K562 (cell line): ENCODE data around the gene POU3F3. TPM values are rescaled to one million over a fixed set of nuclear protein-coding genes. Genes with fewer than 3 reads are reported as not detected.

Source experiments
- ATAC-seq: fragments of 200-7000 bp; cut with Tn5 transposase; 3 replicates; pipeline ENCODE4 v1.9.1; 2020; ENCODE audit warnings: moderate library complexity
- BruUV-seq: library from RNA; stranded (reverse); fragments of 400-500 nt; replicated peaks from 2 replicates; lab custom pipeline; 2021; lab: Mats Ljungman, UMichigan
- CTCF ChIA-PET: fragments of 300-600 bp; formaldehyde crosslinking; extraction: SDS; loops from one replicate; lab custom pipeline; 2021; ENCODE audit warnings: low intra/inter-chr PET ratio; lab: Yijun Ruan, JAX
- POLR2A ChIA-PET: fragments of 300-600, 350-650 bp; sonication (Branson Sonifier 250); formaldehyde crosslinking; extraction: SDS; loops from one replicate; lab custom pipeline; 2021; ENCODE audit warnings: antibody characterized with exemption, inconsistent platforms; lab: Yijun Ruan, JAX
- DNase-seq, 4 experiments: peaks; one replicate each; pipeline versions ENCODE4 v3.0.0 to v3.0.0-alpha.2; 2011 to 2018; ENCODE audit warnings: low spot score in 3 of 4, mixed read lengths in 3 of 4; ENCODE audit errors: extremely low read depth in 1 of 4
- FAIRE-seq: peaks from 2 replicates; lab custom pipeline; 2011; peaks lifted over from hg19 to GRCh38; lab: Jason Lieb, UNC
- H2AFZ ChIP-seq: 2 replicates; pipeline ENCODE4 v1.6.0; 2011; ENCODE audit warnings: low read depth, low read length, control low read depth, inconsistent platforms
- H3K27ac ChIP-seq: fragments of 200-600 bp; 3 replicates; pipeline ENCODE4 v1.8.0; 2011; ENCODE audit warnings: low read depth, mild to moderate bottlenecking, control low read depth, inconsistent platforms, low read length, moderate library complexity, mixed read lengths; ENCODE audit errors: extremely low read depth
- H3K27me3 ChIP-seq, 2 experiments: fragments of 300-600 bp in 1 of 2; 2 replicates in 1 of 2; 3 replicates in 1 of 2; pipeline versions ENCODE4 v1.6.0 to v1.8.0; 2011; ENCODE audit warnings: inconsistent platforms in 2 of 2, low read length in 2 of 2, mild to moderate bottlenecking in 1 of 2, mixed read lengths in 1 of 2, moderate library complexity in 1 of 2; ENCODE audit not compliant: control insufficient read depth in 2 of 2, insufficient read depth in 2 of 2
- H3K36me3 ChIP-seq: fragments of 300-600 bp; 3 replicates; pipeline ENCODE4 v1.8.0; 2011; ENCODE audit warnings: mild to moderate bottlenecking, low read length, inconsistent platforms; ENCODE audit not compliant: control insufficient read depth, insufficient read depth
- H3K4me1 ChIP-seq, 2 experiments: fragments of 200-600 bp in 1 of 2; replicated peaks in 1 of 2; 2 replicates in 1 of 2; 3 replicates in 1 of 2; pipeline versions ENCODE4 v1.5.1 to v1.8.0; 2011; ENCODE audit warnings: inconsistent platforms in 2 of 2, low read length in 2 of 2, mild to moderate bottlenecking in 1 of 2, mixed read lengths in 1 of 2, moderate library complexity in 1 of 2; ENCODE audit not compliant: control insufficient read depth in 2 of 2, insufficient read depth in 2 of 2
- H3K4me2 ChIP-seq: 2 replicates; pipeline ENCODE4 v1.6.1; 2011; ENCODE audit warnings: low read length, control low read depth, inconsistent platforms, mixed read lengths; ENCODE audit not compliant: insufficient read depth
- H3K4me3 ChIP-seq: fragments of 200-600 bp; sonication (generic), shearing (Covaris generic); 2 replicates; pipeline ENCODE4 v1.5.1; 2016; ENCODE audit warnings: control low read depth, inconsistent platforms
- H3K79me2 ChIP-seq: fragments of 200-600 bp; 3 replicates; pipeline ENCODE4 v1.8.0; 2011; ENCODE audit warnings: low read length, inconsistent platforms; ENCODE audit not compliant: control insufficient read depth, insufficient read depth
- H3K9ac ChIP-seq, 2 experiments: 2 replicates each; pipeline versions ENCODE4 v1.6.0 to v1.6.1; 2011; ENCODE audit warnings: low read depth in 2 of 2, low read length in 2 of 2, control low read depth in 1 of 2, inconsistent platforms in 1 of 2, mild to moderate bottlenecking in 1 of 2, mixed read lengths in 1 of 2; ENCODE audit not compliant: insufficient read depth in 1 of 2
- H3K9me1 ChIP-seq: one replicate; pipeline ENCODE4 v1.6.0; 2011; ENCODE audit warnings: inconsistent platforms, mild to moderate bottlenecking, low read length, moderate library complexity; ENCODE audit not compliant: control insufficient read depth, insufficient read depth
- H3K9me3 ChIP-seq: replicated peaks from 2 replicates; pipeline ENCODE4 v1.5.1; 2011; ENCODE audit warnings: low read depth, low read length, inconsistent platforms; ENCODE audit not compliant: control insufficient read depth, insufficient read depth
- H4K20me1 ChIP-seq: replicated peaks from 2 replicates; pipeline ENCODE4 v1.6.1; 2011; ENCODE audit warnings: low read length, inconsistent platforms, mixed read lengths; ENCODE audit not compliant: control insufficient read depth, insufficient read depth
- ADNP ChIP-seq: fragments of 200-800 bp; sonication (Bioruptor generic); IDR thresholded peaks from 2 replicates; pipeline ENCODE4 v1.6.1; 2016; ENCODE audit warnings: missing genetic modification characterization, missing compliant biosample characterization
- ARID2 ChIP-seq: fragments of 450-650 bp; IDR thresholded peaks from 2 replicates; pipeline ENCODE4 v1.6.1; 2017; ENCODE audit warnings: antibody characterized with exemption, mild to moderate bottlenecking
- EGR1 ChIP-seq: fragments of 450-650 bp; conservative IDR thresholded peaks from 2 replicates; pipeline ENCODE4 v1.6.1; 2017; ENCODE audit warnings: mild to moderate bottlenecking
- KLF6 ChIP-seq: fragments of 250-450 bp; sonication (Bioruptor Pico); IDR thresholded peaks from 2 replicates; pipeline ENCODE4 v1.4.0; 2020; ENCODE audit warnings: mild to moderate bottlenecking, moderate library complexity, borderline replicate concordance
- STAG1 ChIP-seq: sonication (generic); formaldehyde crosslinking; IDR thresholded peaks from 2 replicates; pipeline ENCODE4 v1.5.0; 2020; ENCODE audit warnings: missing genetic modification reagents, borderline replicate concordance
- WGBS: fragments of 100-300 bp; shearing (Covaris generic); methylation state at CpG from one replicate; pipeline ENCODE4 v1.1.6; 2016; ENCODE audit warnings: low coverage, mixed read lengths; ENCODE audit not compliant: insufficient coverage; ENCODE audit errors: missing lambda C conversion rate; 5-methylcytosine and 5-hydroxymethylcytosine counted together
- in situ Hi-C: fragments of 300-500 bp; cut with MboI; formaldehyde crosslinking; loops from 4 replicates; pipeline ENCODE4 v1.15.0; 2018; ENCODE audit warnings: inconsistent platforms, mixed read lengths
- intact Hi-C: fragments of 100-400 bp; cut with micrococcal nuclease; formaldehyde crosslinking; loops from 2 replicates; pipeline ENCODE4 v1.14.2; 2022
- polyA plus RNA-seq, 8 experiments: library from polyadenylated mRNA; depleted of rRNA in 4 of 8; stranded (reverse) in 5 of 8; unstranded in 3 of 8; fragments of >200 nt; fragmentation: Nextera tagmentation in 2 of 8; fragmentation: Illumina TruSeq in 1 of 8; extraction: Ambion mirVana in 2 of 8; extraction: Trizol in 1 of 8; gene quantifications; 2 replicates each; pipeline versions ENCODE4 v1.2.1 to v1.2.3, GENCODE V29; 2011 to 2014; ENCODE audit warnings: inconsistent platforms in 1 of 8, missing spikeins in 1 of 8
- total RNA-seq, 7 experiments: library from RNA; depleted of rRNA in 6 of 7; stranded (reverse); fragments of >200 nt in 6 of 7; fragmentation: Illumina TruSeq in 2 of 7; extraction: Trizol in 2 of 7; gene quantifications; 2 replicates each; pipeline versions ENCODE4 v1.2.1 to v1.2.3, GENCODE V29; 2011 to 2021; ENCODE audit warnings: low replicate concordance in 1 of 7
- TF ChIP-seq, protein P1 (sequence below): fragments of 250-450 bp; sonication (Bioruptor Pico); IDR thresholded peaks from 2 replicates; pipeline ENCODE4 v1.5.0; 2021
- TF ChIP-seq, protein P2 (sequence below), 2 experiments: fragments of 450-650 bp; formaldehyde crosslinking in 1 of 2; IDR thresholded peaks; 2 replicates each; pipeline versions ENCODE4 v1.4.0 to v1.6.1; 2014 to 2020; ENCODE audit warnings: mild to moderate bottlenecking in 2 of 2, borderline replicate concordance in 1 of 2, low read depth in 1 of 2

Gene POU3F3
- total and polyA plus RNA-seq, 9 of the 15 experiments (the other 6 are each of a cell fraction or from before 2014, with no cell fraction given) = not detected

DNA sequence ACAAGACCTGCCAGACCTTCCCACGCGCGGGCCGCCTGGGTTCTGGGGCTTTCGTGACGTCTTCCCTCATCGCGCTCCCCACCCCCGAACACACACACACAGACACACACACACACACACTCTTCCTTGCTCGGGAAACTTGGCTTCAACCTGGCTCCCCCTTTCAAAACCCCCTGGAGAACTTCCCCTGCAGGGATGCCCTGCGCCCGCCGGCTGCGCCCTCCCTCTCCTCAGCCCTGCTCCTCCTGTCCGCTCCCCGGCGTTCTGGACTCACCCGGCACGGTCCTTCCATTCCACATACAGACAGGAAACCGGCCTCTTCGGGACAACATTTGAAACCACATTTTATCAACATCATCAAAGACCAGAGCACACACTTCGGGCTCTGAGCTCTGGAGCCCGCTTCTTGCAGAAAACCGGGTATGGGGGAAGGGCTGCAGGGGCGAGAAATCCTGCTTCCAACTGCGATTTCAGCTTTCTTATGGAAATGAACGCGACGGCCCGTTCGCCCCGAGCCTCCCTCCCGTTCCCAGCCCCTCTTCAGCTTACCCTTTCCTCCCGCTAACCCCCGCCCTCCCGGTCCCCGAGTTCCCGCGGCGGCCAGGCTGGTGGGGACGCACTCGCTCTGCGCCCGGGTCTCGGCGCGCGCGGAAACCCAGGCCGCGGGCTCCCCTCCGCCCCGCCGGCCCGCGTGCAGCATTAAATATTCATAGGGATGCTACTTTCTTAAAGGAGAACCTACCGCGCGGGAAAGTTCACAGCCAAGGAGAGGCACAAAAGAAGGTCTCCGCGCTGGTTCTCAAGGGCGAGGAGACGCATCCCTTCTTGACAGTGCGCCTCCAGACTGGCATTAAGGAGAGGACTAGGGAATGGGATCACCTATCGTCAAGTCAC lies 18.3 kb downstream of the POU3F3 start (continued):
- TF ChIP-seq ARID2 (no peak), ADNP (tag) (no peak), KLF6 (CRISPR knock-in tag) (no peak)

- WGBS = 12% methylated on average over 36 of the region's 63 CpGs
- Histone ChIP-seq H3K4me2 (peak overlapping the region; percentile 41; the same call in 1 of the 2 replicates), H2AFZ (0 out of 2 replicates have a peak overlapping the region, but pooled peaks have one; percentile 55), H3K27ac (no peak overlapping the region), H3K27me3 (peaks cover 8 to 31% of the 10 kb centered on the region in 2 experiments; a peak in 3 of 5 replicates), H4K20me1 (no peaks in the 10 kb centered on the region), H3K9ac (peak overlapping the region in 1 of 2 experiments; percentile 71; a peak in 3 of 4 replicates), H3K9me3 (no peaks in the 10 kb centered on the region), H3K4me1 (peaks cover 0 to 6% of the 10 kb centered on the region in 2 experiments; a peak in 3 of 5 replicates), H3K9me1 (no peaks in the 10 kb centered on the region), H3K4me3 (peak overlapping the region; percentile 45), H3K79me2 (no peaks in the 10 kb centered on the region), H3K36me3 (no peaks in the 10 kb centered on the region)
- CTCF ChIA-PET = no interaction called here
- in situ Hi-C loops = no loop called here
- DNase-seq (peak; percentile 40 to 69 (median 57)), FAIRE-seq (peak; percentile 86), ATAC-seq (peak; percentile 96)
- BruUV-seq = no TSS peak
- POLR2A ChIA-PET = no interaction called here
- intact Hi-C loops = no loop called here
- peak; percentile 49; the same call in 1 of the 2 replicates for TF ChIP-seq STAG1 (CRISPR knock-in tag)
- TF ChIP-seq, protein P1, sequence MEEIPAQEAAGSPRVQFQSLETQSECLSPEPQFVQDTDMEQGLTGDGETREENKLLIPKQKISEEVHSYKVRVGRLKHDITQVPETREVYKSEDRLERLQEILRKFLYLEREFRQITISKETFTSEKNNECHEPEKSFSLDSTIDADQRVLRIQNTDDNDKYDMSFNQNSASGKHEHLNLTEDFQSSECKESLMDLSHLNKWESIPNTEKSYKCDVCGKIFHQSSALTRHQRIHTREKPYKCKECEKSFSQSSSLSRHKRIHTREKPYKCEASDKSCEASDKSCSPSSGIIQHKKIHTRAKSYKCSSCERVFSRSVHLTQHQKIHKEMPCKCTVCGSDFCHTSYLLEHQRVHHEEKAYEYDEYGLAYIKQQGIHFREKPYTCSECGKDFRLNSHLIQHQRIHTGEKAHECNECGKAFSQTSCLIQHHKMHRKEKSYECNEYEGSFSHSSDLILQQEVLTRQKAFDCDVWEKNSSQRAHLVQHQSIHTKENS (CRISPR knock-in tag) = no peak
- TF ChIP-seq, protein P2, sequence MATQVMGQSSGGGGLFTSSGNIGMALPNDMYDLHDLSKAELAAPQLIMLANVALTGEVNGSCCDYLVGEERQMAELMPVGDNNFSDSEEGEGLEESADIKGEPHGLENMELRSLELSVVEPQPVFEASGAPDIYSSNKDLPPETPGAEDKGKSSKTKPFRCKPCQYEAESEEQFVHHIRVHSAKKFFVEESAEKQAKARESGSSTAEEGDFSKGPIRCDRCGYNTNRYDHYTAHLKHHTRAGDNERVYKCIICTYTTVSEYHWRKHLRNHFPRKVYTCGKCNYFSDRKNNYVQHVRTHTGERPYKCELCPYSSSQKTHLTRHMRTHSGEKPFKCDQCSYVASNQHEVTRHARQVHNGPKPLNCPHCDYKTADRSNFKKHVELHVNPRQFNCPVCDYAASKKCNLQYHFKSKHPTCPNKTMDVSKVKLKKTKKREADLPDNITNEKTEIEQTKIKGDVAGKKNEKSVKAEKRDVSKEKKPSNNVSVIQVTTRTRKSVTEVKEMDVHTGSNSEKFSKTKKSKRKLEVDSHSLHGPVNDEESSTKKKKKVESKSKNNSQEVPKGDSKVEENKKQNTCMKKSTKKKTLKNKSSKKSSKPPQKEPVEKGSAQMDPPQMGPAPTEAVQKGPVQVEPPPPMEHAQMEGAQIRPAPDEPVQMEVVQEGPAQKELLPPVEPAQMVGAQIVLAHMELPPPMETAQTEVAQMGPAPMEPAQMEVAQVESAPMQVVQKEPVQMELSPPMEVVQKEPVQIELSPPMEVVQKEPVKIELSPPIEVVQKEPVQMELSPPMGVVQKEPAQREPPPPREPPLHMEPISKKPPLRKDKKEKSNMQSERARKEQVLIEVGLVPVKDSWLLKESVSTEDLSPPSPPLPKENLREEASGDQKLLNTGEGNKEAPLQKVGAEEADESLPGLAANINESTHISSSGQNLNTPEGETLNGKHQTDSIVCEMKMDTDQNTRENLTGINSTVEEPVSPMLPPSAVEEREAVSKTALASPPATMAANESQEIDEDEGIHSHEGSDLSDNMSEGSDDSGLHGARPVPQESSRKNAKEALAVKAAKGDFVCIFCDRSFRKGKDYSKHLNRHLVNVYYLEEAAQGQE (IDR thresholded peaks at IDR 0.05; ENCODE audit: borderline replicate concordance) = 0 out of 2 replicates have a peak, but pooled peaks have one; percentile 6
- TF ChIP-seq, protein P2 (CRISPR knock-in tag; IDR thresholded peaks at IDR 0.05; ENCODE audit: low read depth) = no peak
- TF ChIP-seq EGR1 = peak; percentile 37; the same call in 1 of the 2 replicates
Observed at GRCh38 chr2:104872866-104873688, 19.2 kb downstream of the POU3F3 start.
